Astrocyte (in vitro differentiated cells and primary cell): ENCODE data around the gene EN1.

Experiments
- EZH2 ChIP-seq: IDR thresholded peaks from 2 replicates; pipeline ENCODE4 v1.6.1; 2012; ENCODE audit warnings: mild to moderate bottlenecking, low read length, inconsistent platforms; ENCODE audit not compliant: insufficient read depth
- TF ChIP-seq, protein P1 (sequence below): IDR thresholded peaks from 2 replicates; pipeline ENCODE4 v1.5.1; 2011; ENCODE audit warnings: low read depth, mild to moderate bottlenecking, inconsistent platforms, low read length, moderate library complexity; ENCODE audit not compliant: insufficient read depth

DNA sequence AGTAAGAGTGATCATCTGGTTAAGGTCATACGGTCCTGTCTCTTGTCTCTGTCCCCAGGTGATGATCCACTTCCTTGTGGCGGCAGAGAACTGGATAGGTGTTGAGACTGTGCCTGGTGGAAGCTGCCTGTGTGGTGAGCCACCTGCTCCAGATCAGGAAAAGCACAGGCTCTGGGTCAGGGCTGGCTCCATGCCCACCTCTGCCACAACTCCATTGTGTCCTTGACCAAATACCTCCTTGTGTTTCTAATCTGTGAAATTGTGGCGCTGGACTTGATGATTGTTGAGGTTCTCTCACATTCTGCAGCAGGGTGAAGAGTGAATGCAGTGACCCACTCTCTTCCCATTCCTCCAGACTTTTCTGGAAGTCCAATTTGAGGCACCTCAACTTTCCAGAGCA lies 45.7 kb upstream of the EN1 start:
- TF ChIP-seq, protein P1, sequence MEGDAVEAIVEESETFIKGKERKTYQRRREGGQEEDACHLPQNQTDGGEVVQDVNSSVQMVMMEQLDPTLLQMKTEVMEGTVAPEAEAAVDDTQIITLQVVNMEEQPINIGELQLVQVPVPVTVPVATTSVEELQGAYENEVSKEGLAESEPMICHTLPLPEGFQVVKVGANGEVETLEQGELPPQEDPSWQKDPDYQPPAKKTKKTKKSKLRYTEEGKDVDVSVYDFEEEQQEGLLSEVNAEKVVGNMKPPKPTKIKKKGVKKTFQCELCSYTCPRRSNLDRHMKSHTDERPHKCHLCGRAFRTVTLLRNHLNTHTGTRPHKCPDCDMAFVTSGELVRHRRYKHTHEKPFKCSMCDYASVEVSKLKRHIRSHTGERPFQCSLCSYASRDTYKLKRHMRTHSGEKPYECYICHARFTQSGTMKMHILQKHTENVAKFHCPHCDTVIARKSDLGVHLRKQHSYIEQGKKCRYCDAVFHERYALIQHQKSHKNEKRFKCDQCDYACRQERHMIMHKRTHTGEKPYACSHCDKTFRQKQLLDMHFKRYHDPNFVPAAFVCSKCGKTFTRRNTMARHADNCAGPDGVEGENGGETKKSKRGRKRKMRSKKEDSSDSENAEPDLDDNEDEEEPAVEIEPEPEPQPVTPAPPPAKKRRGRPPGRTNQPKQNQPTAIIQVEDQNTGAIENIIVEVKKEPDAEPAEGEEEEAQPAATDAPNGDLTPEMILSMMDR = no peak
- TF ChIP-seq EZH2 = no peak
